ENCODE data around the gene IFITM10. TPM values are rescaled to one million over a fixed set of nuclear protein-coding genes. Genes with fewer than 3 reads are reported as not detected.

The IFITM10 gene
- total RNA-seq, 4 donors from 2014 or later = 2.5 to 13.7 (median 6.3) TPM

- intact Hi-C loops (cut with DNase I; ENCODE audit: low total_unique reads) = no loop called here
- WGBS, 2 donors = 73 to 79% methylated on average over 19 to 20 of the region's 20 CpGs
- H3K4me3 ChIP-seq (ENCODE audit: low read depth, poor library complexity, severe bottlenecking) = no peak overlapping the region
- TF ChIP-seq POLR2A (IDR thresholded peaks at IDR 0.05) = no peak
- TF ChIP-seq, protein P1, sequence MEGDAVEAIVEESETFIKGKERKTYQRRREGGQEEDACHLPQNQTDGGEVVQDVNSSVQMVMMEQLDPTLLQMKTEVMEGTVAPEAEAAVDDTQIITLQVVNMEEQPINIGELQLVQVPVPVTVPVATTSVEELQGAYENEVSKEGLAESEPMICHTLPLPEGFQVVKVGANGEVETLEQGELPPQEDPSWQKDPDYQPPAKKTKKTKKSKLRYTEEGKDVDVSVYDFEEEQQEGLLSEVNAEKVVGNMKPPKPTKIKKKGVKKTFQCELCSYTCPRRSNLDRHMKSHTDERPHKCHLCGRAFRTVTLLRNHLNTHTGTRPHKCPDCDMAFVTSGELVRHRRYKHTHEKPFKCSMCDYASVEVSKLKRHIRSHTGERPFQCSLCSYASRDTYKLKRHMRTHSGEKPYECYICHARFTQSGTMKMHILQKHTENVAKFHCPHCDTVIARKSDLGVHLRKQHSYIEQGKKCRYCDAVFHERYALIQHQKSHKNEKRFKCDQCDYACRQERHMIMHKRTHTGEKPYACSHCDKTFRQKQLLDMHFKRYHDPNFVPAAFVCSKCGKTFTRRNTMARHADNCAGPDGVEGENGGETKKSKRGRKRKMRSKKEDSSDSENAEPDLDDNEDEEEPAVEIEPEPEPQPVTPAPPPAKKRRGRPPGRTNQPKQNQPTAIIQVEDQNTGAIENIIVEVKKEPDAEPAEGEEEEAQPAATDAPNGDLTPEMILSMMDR (IDR thresholded peaks at IDR 0.05) = no peak
- peak in 1 of 2 donors; percentile 81 for DNase-seq (ENCODE audit: low spot score in 2 of 2)
These were observed 32.7 kb upstream of the IFITM10 start for GRCh38 chr11:1782831-1783724.

DNA sequence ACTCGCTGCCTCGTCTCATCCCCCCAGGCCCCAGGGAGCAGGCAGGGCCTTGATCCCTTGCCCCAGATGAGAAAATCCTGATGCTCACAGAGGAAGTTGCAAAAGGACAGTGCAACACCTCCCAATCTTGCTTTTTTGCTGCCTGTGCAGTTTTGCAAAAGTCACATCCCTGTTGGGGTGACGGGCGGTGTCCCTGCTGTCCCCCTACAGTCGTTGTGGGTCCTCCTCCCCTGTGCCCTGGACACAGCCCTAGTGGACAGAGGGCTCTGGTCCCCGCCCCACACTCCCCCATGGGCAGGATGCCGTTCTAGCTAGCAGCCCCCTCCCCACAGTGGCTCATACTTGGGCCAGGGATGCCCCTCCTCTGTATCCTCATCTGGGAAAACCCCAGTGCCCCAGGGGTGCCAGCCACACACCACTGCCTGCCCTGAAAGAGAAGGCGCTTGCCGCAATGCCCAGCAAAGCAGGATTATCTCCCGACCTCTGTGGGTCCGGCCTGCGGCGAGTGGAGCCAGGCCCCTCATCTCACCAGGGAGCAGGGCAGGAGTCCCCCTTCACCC, 31.7 kb upstream of the IFITM10 start:
- peak in 1 of 2 donors; percentile 62 for DNase-seq (ENCODE audit: low spot score in 2 of 2)
- H3K4me3 ChIP-seq (ENCODE audit: low read depth, poor library complexity, severe bottlenecking) = no peak overlapping the region
- no peak for TF ChIP-seq POLR2A (IDR thresholded peaks at IDR 0.05)
- TF ChIP-seq, protein P1 (IDR thresholded peaks at IDR 0.05) = no peak
- 78 to 81% methylated on average over 13 of the region's 13 CpGs for WGBS, 2 donors
- intact Hi-C loops (cut with DNase I; ENCODE audit: low total_unique reads) = no loop called here

DNA sequence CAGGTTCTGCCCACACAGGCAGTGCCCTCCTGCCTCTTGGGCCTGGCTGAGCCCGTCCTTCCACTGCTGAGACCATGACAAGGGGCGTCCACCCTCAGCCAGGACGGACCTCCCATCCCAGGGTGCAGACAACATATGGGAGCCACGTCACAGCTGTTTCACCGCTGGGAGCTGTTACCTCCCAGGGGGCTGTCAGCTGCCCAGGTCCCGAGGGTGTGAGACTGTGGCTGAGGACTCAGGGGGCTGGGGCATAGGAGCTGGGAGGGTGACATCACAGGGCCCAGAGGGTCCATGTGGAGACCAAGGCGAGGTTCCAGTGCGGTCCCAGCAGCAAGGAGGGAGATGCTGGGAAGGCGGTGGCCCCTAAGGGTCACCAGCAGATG, 31.2 kb upstream of the IFITM10 start:
- WGBS, 2 donors = 79 to 88% methylated on average over 9 of the region's 9 CpGs
- no peak overlapping the region for H3K4me3 ChIP-seq (ENCODE audit: low read depth, poor library complexity, severe bottlenecking)
- TF ChIP-seq, protein P1 (IDR thresholded peaks at IDR 0.05) = no peak
- TF ChIP-seq POLR2A (IDR thresholded peaks at IDR 0.05) = no peak
- peak in 1 of 2 donors; percentile 77 for DNase-seq (ENCODE audit: low spot score in 2 of 2)
- intact Hi-C loops (cut with DNase I; ENCODE audit: low total_unique reads) = no loop called here

- peak in 1 of 2 donors; percentile 87 for DNase-seq (ENCODE audit: low spot score in 2 of 2)
- 73 to 74% methylated on average over 24 to 25 of the region's 25 CpGs for WGBS, 2 donors
These were observed 30.6 kb upstream of the IFITM10 start for GRCh38 chr11:1780700-1781592.

More at GRCh38 chr11:1780700-1781592, 30.6 kb upstream of the IFITM10 start:
- no peak overlapping the region for H3K4me3 ChIP-seq (ENCODE audit: low read depth, poor library complexity, severe bottlenecking)
- TF ChIP-seq, protein P1 (IDR thresholded peaks at IDR 0.05) = no peak
- TF ChIP-seq POLR2A (IDR thresholded peaks at IDR 0.05) = no peak
- intact Hi-C loops (cut with DNase I; ENCODE audit: low total_unique reads) = no loop called here
